Measurements from ENCODE around the gene TRDN. TPM values are rescaled to one million over a fixed set of nuclear protein-coding genes. Genes with fewer than 3 reads are reported as not detected.

The TRDN gene
- total RNA-seq, 1 experiment from 2014 or later, result 10.4 TPM

DNA sequence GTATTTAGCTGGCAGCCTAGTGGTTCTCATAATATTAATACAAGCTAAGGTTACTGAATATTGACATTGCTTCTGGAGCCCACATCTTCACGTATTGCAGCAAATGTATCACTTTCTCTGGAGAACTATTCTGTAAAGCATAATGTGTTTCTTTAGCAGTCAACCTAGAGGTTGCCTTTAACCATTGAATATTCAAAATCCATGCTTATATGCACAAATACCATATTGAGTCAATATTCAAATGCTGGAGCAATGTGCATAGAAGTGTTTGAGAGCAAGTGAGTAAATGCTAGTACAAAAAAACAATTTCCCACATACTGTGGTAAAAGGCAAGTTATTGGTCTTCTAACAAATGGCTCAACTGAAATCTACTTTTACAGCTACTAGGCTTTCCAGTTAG lies 231.8 kb downstream of the TRDN start:
- H3T11ph ChIP-seq (ENCODE audit: low read length), result no peak overlapping the region
- Mint-ChIP-seq H3K9me3 (no peaks in the 10 kb centered on the region), H3K27me3 (ENCODE audit: low read depth) (no peaks in the 10 kb centered on the region), H3K27ac (no peak overlapping the region), H3K36me3 (ENCODE audit: insufficient read depth in 1 of 3, low read depth in 3 of 3) (no peaks in the 10 kb centered on the region), H3K4me1 (peaks cover 6% of the 10 kb centered on the region in 2 experiments), H3K4me3 (no peak overlapping the region)
- H2BK12ac ChIP-seq (ENCODE audit: insufficient read length, low read depth, low read length), result no peak overlapping the region
- H3K23ac ChIP-seq (ENCODE audit: insufficient read length, low read depth, low read length), result no peak overlapping the region
- no peaks in the 10 kb centered on the region for H3K23me2 ChIP-seq (ENCODE audit: insufficient read length, low read depth, low read length, poor library complexity, severe bottlenecking)
- H3K18ac ChIP-seq (ENCODE audit: insufficient read length, low read depth, low read length), result no peak overlapping the region
- H4K8ac ChIP-seq (replicated peaks; ENCODE audit: insufficient read length, low read depth, low read length), result no peak overlapping the region
- no peak overlapping the region for H2BK5ac ChIP-seq (ENCODE audit: insufficient read length, low read length)
- H2BK120ac ChIP-seq (ENCODE audit: low read depth, low read length, poor library complexity, severe bottlenecking), result no peak overlapping the region
- no peak overlapping the region for H3K27ac ChIP-seq (ENCODE audit: insufficient read length, low read depth, low read length)
- TF ChIP-seq CTCF (conservative IDR thresholded peaks at IDR 0.05), result no peak
- H4K91ac ChIP-seq (ENCODE audit: insufficient read length, low read depth, low read length), result no peak overlapping the region
- H3K4ac ChIP-seq (ENCODE audit: low read depth, low read length), result no peak overlapping the region
- H3K4me1 ChIP-seq (ENCODE audit: insufficient read depth, low read length), result peaks cover 4% of the 10 kb centered on the region
- no peak overlapping the region for H3K9ac ChIP-seq (ENCODE audit: extremely low read depth, insufficient read length, low read length)
- H2AFZ ChIP-seq (ENCODE audit: low read length), result no peak overlapping the region
- no peak overlapping the region for H3K56ac ChIP-seq (ENCODE audit: insufficient read length, low read depth, low read length)
- no peaks in the 10 kb centered on the region for H4K20me1 ChIP-seq (ENCODE audit: control insufficient read depth, insufficient read depth, insufficient read length)
- no peak overlapping the region for H3K4me2 ChIP-seq (ENCODE audit: insufficient read depth, insufficient read length, low read length)
- H3K27me3 ChIP-seq (ENCODE audit: insufficient read depth, low read length), result no peaks in the 10 kb centered on the region
- no peaks in the 10 kb centered on the region for H3K79me2 ChIP-seq (ENCODE audit: insufficient read depth, low read length)
- no peaks in the 10 kb centered on the region for H3K79me1 ChIP-seq (ENCODE audit: insufficient read depth, low read depth, low read length, poor library complexity, severe bottlenecking)
- H2BK20ac ChIP-seq (ENCODE audit: low read depth, low read length, poor library complexity, severe bottlenecking), result no peak overlapping the region
- no peak overlapping the region for H2AK5ac ChIP-seq (ENCODE audit: insufficient read length, low read length)
- H2BK15ac ChIP-seq (ENCODE audit: low read depth, low read length), result no peak overlapping the region
- H4K5ac ChIP-seq (ENCODE audit: insufficient read length, low read depth, low read length), result no peak overlapping the region
- no CpG with 5 or more reads among the region's 1 CpG for WGBS (ENCODE audit: extremely low coverage, insufficient read length, low lambda C conversion rate)
- no peak for DNase-seq
- no peaks in the 10 kb centered on the region for H3K9me3 ChIP-seq (ENCODE audit: control insufficient read depth, low read depth, low read length)
- no peak overlapping the region for H3K14ac ChIP-seq (ENCODE audit: insufficient read depth, low read length)
